DMS53 treated with DMSO at 0.1 percent for 48 hours (cell line): ENCODE results near the gene RANBP1.
"Not testable (repeated sequence)": the region's sequence is repeated elsewhere in the genome, so short reads cannot be mapped to it uniquely, and the experiment has no call there.

ENCODE experiments used
- DNase-seq: peaks from one replicate; lab custom pipeline; 2025; ENCODE audit not compliant: unreplicated experiment; lab: John Stamatoyannopoulos, UW

The RANBP1 gene

DNA sequence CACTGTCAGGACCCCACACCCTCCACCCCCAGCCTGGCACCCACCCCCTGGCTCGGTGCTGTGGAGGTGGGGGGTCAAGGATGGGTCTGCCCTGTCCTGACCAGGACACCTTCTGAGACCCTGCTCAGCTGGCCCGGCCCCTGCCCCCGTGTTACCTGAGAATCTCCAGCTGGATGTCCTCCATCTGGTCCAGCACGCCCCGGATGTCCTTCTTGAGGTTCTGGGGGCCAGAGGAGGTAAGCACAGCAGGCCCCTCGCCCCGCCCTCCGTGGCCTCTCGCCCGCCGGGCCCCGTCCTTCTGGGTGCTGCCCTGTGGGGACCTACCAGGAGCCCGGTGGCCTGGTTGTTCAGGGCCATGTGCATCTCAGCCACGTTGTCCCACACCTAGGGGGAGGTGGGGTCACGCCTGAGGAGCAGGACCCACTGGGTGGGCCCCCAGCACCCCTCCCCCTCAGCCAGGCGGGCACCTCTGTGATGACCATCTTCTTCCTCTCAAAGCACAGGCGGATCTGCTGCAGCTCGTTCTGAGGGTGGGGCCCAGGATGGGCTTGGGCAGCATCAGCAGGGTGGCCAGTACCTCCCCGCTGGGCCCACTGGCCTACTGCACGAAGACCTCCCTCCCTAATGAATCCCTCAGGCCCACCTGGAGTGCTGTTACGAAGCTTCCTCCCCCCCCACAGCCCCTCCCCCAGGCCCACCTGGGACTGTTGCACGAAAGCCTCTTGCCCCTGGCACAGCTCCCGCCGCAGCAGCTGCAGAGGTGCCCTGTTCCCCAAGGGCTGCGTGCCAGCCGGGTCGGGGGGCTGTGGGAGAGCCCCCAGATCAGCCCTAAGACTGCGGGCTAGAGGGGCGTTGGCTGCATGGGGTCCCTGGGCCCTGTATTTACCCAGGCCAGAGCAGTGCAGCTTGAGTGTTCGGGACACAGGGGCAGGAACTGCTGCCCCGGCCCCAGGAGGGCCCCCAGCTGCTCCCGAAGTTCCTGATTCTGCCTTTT is 33.6 kb downstream of the RANBP1 start:
- no peak for DNase-seq

DNA sequence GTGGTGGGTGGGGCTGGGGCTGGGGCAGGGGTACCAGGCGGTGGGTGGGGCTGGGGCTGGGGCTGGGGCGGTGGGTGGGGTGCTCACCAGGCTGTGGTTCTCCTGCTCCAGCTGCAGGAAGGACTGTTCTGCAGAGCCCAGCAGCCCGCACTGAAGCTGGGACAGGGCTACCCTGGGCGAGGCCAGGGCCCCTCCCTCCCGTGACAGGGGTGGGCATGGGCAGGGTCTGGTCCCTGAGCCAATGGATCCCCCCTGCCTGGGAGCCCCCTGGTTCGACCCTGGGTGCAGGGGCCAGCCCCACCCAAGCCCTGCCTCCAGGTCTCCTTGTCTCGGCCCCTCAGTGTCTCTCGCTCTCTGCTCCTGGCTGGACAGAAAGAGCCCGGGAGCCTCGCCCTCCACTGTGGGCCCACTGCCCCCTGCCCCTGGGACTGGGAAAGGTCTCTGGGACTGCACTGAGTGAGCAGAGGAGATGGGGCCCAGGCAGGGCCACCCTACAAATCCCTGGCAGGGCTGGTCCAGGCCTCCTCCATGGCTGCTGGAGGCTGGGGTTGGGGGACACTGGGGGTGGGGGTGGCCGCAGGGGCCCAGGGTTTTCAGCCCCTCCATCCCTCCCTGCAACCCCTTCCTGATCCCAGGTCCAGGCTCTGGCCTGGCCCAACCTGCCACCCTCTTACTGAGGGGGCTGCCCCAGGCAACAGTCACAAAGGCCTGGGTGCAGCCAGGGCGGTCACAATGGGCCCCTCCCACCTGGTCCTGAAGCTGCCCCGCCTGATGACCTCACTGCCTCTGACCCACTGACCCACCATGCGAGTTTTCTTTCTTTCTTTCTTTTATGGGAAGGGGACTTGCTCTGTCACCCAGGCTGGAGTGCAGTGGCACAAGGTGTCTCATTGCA is 34.7 kb downstream of the RANBP1 start, which contains the start of gene CCDC188:
Gene CCDC188 (minus strand): TSS at position 675 of the 895 bp plus-strand sequence. CDS start 69 bp downstream, at position 606.
- DNase-seq: no peak

DNA sequence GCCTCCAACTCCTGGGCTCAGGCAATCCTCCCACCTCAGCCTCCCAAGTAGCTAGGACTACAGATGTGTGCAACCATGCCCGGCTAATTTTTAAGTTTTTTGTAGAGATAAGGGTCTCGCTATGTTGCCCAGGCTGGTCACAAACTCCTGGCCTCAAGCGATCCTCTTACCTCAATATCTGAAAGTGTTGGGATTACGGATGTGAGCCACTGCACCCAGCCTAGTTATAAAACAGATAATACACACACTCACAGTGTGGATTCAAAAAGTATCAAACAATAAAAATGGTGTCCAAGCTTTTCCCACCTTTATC is 35.3 kb downstream of the RANBP1 start:
- no peak for DNase-seq

DNA sequence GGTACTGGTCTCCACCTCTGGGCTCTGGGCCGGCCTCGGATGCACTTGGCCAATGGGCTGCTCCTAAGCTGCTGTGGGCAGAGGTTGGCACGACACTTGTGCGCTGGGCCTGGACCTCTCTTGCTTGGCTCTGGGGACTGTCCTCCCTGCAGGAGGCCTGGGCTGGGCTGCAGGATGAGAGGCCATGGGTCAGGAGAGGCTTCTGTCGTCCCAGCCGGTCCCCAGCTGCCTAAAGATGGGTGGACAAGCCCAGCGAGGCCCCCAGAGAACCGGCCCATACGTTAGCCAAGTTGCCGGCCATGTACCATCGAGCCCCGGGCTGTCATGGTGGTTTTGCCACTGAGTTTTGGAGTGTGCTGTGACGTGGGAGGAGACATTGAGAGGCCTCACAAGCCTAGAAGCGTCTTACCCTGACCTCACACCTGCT is 36.6 kb downstream of the RANBP1 start:
- no peak for DNase-seq

DNA sequence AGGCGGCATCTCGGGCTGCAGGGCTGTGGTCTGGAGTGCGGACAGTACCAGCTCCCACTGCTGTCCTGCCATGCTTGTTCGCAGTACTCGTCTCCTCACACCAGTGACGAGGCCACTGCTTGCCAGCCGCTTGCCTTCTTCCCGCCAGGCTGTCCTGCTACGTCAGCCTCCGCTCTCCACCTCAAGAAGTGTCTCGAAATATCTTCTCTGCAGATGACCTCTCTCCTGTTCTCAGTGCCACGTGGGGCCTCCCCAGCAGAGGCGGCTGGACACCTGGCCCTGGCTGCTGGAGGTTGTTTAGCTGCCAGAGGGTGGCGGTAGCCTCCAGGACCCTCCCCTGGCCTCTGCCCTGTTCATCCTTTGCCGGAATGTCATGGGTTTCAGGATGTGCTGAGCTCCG is 38.0 kb downstream of the RANBP1 start:
- DNase-seq: no peak

DNA sequence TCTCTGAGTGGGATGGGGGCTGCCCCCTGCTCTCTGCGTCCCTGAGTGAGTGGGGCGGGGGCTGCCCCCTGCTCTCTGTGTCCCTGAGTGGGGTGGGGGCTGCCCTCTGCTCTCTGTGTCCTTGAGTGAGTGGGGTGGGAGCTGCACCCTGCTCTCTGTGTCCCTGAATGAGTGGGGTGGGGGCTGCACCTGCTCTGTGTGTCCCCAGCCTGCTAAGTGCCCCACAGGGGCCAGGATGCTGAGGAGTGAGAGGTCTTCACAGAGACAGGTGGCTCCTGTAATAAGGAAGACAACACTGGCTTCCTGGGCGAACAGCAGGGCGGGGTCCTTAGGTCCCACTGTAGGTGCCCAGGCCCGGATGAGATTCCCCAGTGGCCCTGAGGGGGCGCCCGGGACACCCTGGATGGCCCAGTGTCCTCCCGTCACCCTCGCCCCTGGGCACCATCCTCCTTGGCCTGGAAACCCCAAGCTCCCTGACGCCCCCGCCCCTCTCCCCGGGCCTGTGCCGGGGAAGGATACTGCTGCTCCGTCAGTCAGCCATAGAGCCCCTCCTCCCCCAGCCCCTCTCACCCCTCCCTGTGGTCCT is 38.8 kb downstream of the RANBP1 start:
- DNase-seq: no peak

DNA sequence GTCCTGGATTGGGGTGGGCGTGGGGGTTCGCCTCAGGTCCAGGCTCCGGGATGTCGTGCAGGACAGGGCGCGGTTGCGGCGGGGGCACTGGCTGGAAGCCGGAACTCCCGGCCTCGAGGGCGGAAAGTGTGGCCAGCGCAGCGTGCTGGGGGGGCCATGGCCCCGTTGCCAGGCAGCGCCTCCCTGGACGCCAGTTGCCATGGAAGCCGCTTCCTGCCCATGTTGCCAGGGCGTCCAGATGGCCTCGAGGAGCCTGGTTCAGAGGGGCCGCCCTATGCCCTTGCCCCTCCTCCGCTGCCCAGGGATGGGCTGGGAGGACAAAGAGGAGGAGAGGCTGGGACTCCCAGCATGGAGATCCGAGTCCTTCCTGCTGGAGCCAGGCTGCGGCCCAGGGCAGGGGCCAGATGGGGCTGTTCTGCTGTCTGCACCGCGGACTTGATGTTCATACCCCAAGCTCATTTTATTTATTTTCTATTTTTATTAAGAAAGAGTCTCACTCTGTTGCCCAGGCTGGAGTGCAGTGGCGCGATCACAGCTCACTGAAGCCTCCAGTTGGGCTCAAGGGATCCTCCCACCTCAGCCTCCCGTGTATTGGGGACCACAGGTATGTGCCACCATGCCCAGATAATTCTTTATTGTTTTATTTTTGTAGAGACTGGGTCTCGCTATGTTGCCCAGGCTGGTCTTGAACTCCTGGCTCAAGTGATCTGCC is 39.6 kb downstream of the RANBP1 start:
- peak; percentile 45 for DNase-seq

DNA sequence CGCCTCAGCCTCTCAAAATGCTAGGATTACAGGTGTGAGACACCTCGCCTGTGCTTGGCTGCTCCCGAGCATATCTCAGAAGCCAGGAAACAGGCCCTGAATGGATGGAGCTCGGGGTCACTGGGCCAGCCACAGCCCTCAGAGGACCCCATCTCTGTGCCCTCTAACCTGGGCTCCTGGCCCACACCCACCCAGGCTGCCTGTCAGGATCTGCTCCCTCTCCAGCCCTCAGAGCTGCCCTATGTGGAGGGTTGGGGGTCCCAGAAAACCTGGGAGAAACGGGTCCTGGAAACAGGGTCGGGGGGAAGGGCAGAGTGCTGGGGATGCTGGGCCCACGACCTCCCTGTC is 40.1 kb downstream of the RANBP1 start:
- DNase-seq: no peak

DNA sequence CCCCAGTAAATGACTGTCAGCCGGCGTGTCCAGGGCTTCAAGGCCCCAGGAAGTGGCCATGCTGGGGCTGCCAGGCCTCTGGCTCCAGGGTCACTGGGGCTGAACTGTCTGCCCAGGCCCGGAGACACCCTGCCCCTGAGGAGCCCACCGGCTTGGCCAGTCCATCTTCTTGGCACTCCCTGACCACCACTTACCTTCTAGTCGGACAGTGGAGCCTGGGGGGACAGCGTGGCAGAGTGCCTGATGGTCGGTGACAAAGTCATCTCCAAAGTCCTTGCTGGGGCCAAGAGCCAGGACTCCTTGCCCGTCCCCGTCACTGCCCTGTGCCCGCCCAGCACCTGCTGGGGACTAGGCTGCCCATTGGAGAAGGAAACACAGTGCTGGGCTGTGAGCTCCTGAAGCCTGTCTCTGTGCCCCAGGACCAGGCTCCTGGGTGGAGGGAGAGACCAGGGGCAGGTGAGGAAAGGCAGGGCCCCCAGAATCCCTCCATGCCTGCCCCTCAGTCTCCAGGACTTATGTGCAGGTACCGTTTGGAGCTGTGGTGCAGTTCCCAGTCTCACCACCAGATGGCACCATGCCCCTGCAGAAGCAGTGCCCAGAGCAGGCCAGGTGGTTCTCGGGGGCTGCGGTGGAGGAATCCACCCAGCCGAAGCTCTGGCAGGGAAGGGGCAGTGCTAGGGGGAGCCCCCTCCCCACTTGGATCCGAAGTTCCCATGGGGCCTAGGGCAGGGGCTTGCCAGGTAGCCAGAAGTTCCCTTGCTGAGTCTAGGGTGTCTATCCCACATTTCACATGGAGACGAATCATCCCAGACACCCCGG is 40.9 kb downstream of the RANBP1 start:
- DNase-seq: no peak

DNA sequence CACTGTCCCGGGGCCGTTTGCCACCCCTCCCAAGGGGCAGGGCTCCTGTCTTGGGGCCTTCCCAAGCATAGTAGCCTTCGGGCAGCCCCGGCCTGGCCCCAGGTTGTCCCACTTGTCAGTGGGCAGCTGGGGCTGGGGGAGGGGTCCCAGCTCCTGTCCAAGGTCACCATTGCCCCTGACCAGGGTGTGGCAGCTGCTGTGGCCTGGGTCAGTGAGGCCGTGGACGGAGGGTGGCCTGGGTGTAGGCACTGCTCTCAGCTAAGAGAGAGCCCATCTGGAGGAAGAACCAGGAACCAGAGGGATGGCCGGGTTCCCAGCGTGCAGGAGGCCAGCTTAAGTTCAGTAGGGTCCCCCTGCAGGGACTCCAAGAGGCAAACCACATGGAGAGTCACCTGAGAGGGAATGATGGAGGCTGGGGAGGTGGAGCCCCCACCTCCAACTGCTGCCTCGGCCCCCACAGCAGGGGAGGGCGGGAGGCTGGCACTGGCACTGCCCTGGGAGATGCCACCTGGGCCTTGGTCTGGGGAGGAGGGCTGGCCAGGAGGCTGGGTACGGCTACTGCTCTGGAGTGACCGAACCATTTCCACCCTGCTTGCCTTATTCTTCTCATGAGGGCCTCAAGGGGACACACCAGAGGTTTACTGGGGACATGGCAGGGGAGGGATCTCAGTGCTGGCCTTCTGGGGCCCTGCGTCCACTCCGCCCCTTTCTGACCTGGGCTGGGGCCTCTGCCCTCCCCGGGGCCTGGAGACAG is 41.7 kb downstream of the RANBP1 start:
- DNase-seq: no peak

DNA sequence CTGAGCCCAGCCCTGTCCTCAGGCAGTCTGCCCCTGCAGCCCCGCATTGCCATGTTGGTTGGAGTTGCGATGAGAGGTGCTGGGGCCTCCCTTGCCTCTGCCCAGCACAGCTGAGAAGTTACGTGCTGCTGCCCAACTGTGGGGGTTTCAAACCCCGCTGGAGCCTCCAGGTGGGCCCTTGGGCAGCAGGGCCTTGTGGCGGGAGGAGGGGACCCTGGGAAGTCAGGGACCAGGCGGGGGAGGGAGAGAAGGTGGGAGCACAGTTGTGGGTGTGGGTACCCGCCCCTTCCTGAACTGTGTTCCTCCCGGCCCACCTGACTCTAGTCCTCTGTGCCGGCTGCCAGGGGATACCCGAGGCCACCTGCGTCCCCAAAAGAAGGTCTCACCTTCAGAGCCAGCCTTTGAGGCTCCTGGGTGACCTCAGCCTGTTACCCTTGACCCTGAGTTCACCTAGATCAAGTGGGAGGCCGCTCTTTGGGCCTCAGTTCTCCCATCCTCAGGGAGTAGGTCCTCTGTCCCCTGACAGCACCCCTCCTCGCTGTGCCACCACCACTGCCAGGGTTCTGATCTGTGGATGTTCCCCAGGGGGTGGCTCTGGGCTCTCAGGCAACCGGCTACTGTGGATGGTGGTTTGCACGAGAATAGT is 42.6 kb downstream of the RANBP1 start:
- DNase-seq: no peak

DNA sequence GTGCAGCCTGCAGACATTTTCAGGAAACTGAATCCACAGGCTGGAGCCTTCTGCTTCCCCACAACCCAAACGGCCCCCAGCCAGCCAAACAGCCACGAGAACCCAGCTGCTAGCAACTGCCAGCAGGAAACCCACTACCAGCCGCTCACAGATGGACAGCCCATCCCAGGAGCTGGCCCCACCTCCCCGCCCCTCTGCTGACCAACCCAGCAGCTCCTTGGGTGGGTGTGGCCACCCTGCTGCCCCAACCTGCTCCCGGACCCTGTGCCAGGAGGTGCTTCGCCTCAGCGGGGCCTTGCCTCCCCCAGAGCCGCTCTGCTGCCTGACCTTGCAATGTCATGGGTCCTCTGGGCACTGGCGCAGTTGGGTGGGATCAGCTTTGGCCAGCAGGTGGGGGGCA is 43.2 kb downstream of the RANBP1 start:
- no peak for DNase-seq

DNA sequence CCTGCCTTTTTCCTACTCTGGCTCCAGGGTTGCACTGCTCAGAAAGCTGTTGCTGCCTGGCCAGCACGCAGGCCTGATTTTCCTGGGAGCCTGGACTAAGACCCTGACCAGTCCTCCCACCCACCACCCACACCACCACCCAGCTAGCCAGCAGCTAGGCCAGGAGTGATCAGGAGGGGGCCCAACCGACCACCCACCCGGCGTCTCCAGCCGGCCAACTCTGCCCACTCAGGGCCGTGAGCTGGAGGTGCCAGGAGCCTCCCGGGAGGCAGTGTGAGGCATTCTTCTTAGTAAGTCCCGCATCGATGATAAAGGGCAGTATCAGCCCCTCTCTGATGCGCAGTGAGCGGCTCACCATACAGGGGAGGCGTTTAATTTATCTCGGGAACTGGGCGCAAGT is 43.6 kb downstream of the RANBP1 start:
- not testable (repeated sequence) for DNase-seq

DNA sequence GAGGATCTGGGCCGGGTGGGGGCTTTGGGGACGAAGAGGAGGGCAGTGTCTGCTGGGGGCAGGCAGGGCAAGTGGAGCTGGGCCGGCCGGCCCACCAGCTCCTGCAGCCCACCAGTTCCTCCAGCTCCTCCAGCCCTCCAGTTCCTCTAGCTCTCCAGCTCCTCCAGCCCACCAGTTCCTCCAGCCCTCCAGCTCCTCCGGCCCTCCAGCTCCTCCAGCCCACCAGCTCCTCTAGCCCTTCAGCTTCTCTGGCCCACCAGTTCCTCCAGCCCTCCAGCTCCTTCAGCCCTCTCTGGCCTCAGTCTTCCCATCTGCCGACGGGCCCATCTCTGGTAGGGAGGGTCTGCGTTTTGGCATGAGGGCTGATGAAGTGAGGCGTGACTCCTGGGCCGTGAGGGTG is 44.1 kb downstream of the RANBP1 start:
- DNase-seq: no peak

DNA sequence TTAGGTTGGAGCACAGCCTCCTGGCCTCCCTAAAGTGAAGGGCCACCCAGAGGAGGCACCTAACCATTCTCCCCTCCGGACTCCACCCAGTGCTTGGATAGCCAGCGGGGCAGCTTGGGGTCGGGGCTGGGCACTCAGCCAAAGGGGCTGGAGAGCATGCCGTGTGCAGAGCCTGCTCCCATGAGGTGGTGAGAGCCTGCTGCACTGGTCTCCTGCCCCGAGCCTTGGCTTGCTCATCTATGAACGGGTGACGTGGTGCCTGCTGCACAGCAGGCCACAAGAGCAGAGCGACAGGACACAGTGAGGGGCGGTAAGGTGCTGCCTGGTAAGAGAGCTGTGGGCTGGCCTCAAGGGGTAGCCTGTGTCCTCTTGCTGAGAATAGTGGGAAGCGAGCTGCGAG is 49.0 kb downstream of the RANBP1 start:
- no peak for DNase-seq

DNA sequence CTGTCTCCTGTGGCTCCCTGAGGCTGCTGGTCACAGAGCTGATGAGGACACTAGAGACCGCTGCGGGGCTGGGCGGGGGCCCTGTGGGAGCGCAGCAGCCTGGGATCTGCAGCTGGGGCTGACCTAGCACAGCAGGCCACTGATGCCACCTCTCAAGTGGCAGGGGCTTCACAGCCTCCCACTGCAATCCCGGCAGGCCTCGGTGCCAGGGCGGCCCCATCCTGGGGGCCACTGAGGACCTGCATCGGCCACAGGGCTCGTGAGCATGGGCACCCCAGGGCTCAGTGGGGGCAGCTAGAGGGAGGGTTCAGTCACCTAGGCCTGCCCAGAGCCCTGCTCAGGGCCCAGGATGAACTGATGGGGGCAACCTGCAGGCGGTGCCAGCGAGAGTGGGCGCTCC is 49.5 kb downstream of the RANBP1 start:
- no peak for DNase-seq

DNA sequence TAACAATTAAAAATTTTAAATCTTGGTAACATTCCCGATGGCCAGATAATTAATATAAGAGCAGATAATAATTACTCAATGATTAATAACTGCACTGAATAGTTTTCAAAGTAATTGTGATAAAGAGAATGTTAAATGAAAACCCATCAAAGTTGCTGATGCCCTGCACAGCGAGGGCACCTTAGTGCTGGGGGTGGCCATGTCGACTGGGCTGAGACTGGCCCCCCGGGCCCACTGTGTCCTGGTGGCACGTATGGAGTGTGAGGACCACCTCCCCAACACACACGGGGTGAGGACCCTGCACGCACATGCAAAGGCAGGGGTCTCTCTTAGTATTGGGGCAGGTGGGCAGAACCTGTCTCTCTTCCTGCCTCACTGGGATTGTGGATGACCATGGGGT is 50.0 kb downstream of the RANBP1 start:
- DNase-seq: no peak

DNA sequence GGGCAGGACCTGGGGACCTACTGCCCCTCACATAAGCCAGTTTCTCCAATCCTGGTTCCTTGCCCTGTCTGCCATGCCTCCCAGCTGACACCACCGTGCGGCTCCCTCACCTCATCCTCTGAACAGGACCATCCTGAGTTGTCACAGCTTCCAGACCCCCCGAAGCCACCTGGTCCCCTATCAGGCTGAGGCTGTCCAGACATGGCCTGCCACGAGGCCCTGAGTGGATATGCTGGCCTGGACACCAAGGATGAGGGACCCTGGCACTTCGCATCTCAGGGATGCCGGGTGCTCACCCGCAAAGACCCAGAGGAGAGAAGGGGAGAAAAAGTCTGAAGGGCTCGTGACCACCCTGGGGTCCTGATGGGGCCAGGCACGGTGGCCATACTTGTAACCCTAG is 50.8 kb downstream of the RANBP1 start:
- DNase-seq: no peak
